Muscle of back (tissue), 11 donors: ENCODE results near the gene ABCB8. TPM values are rescaled to one million over a fixed set of nuclear protein-coding genes. Genes with fewer than 3 reads are reported as not detected.
"Not testable (repeated sequence)": the region's sequence is repeated elsewhere in the genome, so short reads cannot be mapped to it uniquely, and the experiment has no call there.

ENCODE experiments used
- DNase-seq, 3 donors: peaks; one replicate each; pipeline versions ENCODE4 v3.0.0 to v3.0.0-alpha.2; 2013
- polyA plus RNA-seq, 10 donors: library from polyadenylated mRNA; unstranded; fragments of 120-200 nt; gene quantifications; one replicate each; pipeline ENCODE4 v1.2.1, GENCODE V29; 2013; ENCODE audit not compliant: insufficient read length in 10 of 10

The ABCB8 gene
- polyA plus RNA-seq, 10 donors: 12.9 to 34.9 (median 17.6) TPM

DNA sequence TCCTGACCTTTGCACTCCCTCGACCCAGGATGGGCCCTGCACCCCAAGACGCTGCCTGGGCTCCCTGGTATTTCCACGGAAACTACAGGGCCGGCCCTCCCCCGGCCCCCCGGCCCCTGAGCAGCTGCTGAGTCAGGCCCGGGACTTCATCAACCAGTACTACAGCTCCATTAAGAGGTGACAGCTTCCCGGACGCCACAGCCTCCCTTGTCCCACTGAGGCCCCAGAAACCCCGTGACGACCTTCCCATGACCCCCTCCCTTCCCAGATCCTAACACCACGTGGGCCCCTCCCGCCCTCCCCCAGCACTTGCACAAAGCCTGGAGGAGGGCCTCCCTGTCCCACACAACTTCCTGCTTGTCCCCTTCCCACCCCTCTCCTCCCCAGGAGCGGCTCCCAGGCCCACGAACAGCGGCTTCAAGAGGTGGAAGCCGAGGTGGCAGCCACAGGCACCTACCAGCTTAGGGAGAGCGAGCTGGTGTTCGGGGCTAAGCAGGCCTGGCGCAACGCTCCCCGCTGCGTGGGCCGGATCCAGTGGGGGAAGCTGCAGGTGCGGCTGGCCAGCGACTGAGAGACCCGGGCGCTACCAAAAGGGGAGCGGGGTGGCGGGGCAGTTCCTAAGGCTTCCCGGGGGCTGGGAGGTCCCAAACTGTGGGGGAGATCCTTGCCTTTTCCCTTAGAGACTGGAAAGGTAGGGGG, 31.7 kb upstream of the ABCB8 start:
- DNase-seq: peak in 1 of 3 donors; percentile 32

DNA sequence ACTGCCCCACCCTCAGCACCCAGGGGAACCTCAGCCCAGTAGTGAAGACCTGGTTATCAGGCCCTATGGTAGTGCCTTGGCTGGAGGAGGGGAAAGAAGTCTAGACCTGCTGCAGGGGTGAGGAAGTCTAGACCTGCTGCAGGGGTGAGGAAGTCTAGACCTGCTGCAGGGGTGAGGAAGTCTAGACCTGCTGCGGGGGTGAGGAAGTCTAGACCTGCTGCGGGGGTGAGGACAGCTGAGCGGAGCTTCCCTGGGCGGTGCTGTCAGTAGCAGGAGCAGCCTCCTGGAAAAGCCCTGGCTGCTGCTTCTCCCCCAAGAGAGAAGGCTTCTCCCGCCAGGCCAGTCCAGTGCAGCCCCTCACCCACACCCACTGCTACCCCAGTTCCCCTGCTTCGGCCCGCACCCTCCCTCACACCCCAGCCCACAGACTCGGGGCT, 31.2 kb upstream of the ABCB8 start:
- DNase-seq: no peak

DNA sequence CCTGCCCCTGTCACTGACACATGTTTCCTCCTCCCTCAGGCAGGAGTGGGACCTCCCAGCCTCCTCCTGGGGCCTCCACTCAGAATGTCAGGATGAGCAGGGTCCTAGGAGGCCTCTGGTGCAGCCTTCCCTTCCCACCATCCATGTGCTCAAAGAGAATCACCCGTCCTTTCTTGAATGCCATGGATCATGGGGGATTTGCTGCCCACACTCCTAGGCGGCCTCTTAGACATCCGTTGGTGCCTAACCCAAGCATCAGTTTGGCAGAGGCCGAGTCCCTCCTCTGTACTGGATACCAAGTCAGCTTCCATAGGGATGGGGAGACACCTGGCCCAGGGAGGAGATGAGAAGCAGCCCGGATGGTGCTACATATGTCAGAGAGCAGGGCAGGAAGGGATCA, 30.4 kb upstream of the ABCB8 start:
- DNase-seq: no peak

DNA sequence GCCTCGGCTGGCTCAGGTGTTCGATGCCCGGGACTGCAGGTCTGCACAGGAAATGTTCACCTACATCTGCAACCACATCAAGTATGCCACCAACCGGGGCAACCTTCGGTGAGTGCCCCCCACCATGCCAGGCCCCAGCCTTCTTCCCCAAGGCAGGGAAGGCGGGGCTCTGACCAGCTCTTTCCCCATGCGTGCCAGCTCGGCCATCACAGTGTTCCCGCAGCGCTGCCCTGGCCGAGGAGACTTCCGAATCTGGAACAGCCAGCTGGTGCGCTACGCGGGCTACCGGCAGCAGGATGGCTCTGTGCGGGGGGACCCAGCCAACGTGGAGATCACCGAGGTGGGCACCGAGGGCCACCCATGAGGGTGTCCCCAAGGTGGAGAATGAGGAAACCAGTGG, 29.9 kb upstream of the ABCB8 start:
- no peak for DNase-seq

DNA sequence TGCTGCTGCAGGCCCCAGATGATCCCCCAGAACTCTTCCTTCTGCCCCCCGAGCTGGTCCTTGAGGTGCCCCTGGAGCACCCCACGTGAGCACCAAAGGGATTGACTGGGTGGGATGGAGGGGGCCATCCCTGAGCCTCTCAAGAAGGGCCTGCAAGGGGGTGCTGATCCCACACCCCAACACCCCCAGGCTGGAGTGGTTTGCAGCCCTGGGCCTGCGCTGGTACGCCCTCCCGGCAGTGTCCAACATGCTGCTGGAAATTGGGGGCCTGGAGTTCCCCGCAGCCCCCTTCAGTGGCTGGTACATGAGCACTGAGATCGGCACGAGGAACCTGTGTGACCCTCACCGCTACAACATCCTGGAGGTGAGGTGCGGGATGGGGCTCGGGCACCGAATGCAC, 29.2 kb upstream of the ABCB8 start:
- DNase-seq: no peak

DNA sequence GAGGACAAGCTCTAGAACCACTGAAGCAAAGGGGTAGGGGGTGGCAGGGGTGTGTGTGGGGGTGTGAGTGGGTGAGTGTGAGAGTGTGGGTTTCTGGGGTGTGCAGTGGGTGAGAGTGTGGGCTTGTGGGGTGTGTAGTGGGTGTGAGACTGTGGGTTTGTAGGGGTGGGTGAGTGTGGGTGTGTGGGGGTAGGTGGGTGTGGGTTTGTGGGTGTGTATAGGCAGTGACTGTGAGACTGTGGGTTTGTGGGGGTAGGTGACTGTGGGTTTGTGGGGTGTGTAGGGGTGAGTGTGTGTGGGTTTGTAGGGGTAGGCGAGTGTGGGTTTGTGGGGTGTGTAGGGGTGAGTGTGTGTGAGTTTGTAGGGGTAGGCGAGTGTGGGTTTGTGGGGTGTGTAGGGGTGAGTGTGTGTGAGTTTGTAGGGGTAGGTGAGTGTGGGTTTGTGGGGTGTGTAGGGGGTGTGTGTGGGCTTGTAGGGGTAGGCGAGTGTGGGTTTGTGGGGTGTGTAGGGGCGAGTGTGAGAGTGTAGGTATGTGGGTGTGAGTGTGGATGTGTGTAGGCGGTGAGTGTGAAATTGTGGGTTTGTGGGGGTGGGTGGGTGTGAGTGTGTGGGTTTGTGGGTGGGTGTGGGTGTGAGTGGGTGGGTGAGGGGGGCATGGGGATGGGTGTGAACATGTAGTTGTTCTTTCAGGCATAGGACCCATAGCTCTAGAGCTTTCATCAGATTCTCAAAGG, 28.6 kb upstream of the ABCB8 start:
- DNase-seq: no peak

DNA sequence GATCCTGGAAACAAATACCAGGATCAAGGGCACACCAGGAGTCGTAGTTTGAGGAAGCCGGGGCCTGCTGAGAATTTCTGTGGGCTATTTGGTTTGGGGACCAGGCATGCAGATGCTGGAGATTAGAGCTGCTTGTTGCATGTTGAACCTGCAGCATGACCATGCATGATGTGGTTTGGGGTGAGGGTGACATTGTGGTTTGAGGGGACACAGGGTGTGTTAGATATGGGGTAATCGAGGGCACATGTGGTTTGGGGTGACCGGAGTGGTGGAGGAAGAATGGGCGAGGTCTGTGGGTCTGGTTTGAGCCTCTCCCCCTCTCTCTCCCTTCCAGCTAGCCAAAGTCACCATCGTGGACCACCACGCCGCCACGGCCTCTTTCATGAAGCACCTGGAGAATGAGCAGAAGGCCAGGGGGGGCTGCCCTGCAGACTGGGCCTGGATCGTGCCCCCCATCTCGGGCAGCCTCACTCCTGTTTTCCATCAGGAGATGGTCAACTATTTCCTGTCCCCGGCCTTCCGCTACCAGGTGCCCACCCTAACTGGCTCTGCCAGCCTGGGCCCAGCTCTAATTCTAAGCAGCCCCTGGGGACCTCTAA, 27.3 kb upstream of the ABCB8 start:
- DNase-seq: no peak

DNA sequence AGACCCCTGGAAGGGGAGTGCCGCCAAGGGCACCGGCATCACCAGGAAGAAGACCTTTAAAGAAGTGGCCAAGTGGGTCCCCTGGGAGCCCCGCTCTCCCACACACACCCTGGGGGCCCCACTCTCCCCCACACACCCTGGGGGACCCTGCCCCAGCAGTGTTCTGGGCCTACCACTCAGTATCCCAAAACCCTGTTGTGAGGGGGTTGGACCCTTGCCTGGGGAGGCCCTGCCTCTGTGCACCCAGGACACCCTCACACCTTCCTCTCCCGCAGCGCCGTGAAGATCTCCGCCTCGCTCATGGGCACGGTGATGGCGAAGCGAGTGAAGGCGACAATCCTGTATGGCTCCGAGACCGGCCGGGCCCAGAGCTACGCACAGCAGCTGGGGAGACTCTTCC, 26.7 kb upstream of the ABCB8 start:
- no peak for DNase-seq

DNA sequence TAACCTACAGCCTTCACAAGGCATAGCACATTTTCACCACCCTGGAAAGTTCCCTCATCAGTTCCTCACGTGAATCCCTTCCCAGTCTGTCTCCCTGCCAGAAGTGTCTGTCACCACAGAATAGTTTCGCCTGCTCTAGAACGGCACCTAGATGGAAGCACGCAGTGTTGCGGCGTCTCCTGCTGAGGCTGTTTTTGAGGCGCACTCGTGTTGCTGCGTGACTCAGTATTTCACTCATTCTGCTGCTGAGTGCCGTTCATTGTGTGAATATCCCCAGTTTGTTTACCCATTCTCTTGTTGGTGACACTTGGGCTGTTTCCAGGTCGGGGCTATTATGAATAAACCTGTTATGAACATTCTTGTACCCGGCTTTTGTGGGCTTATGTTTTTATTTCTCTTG, 24.7 kb upstream of the ABCB8 start:
- no peak for DNase-seq

DNA sequence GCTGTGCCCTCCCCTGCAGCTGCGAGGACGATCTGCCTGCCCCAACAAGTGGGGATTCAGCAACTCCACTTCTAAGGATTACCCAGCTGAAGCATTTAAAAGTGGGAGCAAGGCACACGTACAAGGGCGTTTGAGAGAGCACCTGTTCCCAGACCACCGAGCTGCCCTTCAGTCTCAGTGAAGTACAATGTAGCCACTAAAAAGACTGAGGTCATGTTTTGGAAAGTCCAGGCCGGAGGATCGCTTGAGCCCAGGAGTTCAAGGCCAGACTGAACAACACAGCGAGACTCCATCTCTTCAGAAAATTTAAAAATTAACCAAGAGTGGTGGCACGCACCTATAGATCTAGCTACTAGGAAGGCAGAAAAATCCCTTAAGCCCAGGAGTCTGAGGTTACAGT, 22.7 kb upstream of the ABCB8 start:
- DNase-seq: no peak

DNA sequence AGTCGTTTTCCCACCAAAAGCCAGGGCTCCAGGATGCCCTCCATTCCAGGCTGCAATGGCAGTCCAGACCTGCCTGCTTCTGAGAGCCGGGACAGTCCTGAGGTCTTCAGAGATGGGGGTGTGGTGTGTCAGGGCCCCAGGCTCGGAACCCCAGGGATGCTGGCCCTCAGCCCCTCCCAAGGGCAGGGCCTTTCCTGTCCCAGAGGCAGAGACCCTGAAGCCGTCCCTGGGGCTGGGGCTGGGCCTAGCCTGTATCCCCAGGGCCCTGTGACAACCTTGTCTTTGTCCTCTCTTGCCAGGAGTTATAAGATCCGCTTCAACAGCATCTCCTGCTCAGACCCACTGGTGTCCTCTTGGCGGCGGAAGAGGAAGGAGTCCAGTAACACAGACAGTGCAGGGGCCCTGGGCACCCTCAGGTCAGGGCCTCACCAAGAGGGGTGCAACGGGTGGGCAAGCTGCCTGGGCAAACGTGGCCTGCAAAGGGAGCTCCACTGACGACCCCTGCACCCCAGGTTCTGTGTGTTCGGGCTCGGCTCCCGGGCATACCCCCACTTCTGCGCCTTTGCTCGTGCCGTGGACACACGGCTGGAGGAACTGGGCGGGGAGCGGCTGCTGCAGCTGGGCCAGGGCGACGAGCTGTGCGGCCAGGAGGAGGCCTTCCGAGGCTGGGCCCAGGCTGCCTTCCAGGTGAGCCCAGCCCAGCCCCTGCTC, 21.5 kb upstream of the ABCB8 start:
- DNase-seq: no peak

DNA sequence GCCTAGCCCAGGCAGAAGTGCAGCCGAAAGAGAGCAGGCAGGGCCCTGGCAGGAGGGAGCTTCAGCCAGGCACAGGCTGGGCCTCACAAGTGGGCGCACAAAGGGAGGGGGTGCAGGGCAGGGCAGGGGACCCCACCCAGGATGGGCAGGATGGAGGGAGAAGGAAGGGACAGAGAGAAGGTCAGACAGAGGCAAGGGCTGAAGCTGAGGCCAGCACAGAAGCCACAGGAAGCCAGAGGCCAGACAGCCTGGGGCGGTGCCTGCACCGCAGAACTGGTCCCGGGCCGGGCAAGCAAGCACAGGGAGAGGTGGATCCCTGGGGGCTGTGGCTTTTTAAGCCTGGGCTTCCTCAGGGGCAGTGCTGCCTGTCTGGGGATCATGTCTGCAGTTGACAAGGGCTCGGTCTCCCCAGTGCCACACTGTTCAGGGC, 20.8 kb upstream of the ABCB8 start:
- DNase-seq: no peak

DNA sequence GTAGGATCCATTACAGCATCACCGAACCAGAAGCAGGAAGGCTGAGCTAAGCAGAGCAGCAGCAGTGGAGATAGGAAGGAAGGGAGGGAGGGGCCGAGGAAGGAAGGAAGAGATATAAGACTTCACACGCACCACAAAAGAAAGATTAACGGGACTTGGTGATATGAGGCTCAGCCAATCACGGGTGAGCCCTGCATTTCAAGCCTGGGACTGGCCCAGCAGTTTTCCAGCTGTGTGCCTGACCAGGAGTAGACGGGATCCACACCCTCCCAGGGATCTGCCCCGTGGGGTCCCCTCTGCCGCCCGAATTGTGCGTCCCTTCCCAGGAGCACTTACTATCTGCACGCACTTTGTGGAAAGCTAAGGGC, 20.1 kb upstream of the ABCB8 start:
- DNase-seq: no peak

DNA sequence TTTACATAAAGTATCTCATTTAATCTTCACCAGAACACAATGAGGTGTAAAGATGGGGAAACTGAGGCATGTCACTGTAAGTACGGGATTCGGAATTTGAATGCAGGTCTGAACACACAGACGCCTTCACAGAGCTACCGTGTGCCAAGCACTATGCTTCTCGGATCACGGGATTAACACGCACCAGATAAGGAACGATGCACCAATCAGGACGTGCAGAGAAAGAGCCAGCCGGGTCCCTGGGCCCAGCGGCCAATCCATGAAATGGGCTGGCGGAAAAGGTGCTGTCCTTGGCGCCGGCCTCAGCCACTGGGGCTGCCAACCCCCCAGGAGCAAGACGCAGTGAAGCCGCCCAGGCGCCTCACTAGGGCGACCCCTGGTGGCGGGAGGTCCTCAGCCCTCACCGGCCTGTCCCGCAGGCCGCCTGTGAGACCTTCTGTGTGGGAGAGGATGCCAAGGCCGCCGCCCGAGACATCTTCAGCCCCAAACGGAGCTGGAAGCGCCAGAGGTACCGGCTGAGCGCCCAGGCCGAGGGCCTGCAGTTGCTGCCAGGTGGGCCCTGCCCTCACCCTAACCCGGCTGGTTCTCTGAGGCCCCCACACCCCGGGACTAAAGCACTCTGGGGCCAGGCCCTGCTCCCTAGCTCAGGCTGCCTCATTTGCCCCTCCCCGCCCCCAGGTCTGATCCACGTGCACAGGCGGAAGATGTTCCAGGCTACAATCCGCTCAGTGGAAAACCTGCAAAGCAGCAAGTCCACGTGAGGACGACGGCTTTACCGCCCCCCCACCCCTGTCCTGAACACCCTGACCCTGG, 19.5 kb upstream of the ABCB8 start:
- DNase-seq: peak in 2 of 3 donors; percentile 54 to 73

DNA sequence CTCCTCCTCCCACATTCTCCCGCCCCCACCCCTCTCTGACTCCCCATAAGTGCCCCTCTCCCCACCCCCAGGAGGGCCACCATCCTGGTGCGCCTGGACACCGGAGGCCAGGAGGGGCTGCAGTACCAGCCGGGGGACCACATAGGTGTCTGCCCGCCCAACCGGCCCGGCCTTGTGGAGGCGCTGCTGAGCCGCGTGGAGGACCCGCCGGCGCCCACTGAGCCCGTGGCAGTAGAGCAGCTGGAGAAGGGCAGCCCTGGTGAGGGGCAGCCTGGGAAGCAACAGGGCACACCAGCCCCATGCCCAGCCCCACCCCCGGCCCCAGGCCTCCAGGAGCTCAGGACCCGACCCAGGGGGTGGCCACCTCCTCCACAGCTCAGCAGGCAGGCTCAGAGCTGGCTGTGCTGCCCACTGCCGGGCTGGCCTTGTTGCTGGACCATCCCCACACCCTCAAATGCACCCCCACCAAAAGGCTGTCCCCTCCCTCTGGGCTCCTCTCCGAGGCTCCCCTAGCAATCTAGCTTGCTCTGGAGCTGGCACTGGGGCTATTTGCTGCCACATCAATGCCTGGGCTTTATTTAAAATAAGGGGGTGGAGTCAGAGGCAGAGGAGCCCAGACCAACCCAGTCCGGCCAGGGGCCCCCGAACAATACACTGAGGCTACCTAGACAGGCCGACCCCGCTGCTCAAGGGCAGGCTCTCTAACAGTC, 18.8 kb upstream of the ABCB8 start:
- DNase-seq: no peak

DNA sequence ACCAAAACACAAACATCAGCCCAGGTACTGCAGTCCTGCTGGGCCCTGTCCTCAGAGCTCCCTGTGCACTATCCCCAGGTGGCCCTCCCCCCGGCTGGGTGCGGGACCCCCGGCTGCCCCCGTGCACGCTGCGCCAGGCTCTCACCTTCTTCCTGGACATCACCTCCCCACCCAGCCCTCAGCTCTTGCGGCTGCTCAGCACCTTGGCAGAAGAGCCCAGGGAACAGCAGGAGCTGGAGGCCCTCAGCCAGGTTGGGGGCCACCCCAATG, 18.3 kb upstream of the ABCB8 start:
- DNase-seq: no peak

DNA sequence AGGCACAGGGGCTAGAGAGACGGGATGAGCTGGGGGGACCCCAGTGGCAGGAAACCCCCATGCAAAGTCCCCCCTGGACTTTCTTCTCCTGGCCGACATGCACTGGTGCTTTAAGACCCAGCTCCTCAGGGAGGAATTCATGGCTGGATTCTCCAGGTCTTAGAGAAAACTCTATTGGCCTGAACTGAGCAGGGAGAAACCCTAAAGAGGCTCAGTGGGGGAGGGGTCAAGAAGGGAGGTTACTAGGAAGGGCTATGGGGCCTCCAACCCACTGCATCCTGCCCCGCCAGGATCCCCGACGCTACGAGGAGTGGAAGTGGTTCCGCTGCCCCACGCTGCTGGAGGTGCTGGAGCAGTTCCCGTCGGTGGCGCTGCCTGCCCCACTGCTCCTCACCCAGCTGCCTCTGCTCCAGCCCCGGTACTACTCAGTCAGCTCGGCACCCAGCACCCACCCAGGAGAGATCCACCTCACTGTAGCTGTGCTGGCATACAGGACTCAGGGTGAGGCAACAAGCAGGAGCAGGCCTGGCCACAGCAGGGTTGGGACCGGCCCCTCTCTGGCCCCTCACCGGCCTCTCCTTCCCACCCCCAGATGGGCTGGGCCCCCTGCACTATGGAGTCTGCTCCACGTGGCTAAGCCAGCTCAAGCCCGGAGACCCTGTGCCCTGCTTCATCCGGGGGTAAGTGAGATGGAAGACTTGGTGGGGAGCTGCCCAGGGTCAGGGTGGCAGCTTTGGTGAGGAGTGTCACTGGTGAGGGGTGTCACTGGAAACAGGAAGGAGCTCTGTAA, 17.7 kb upstream of the ABCB8 start:
- peak in 1 of 3 donors; percentile 55 for DNase-seq

DNA sequence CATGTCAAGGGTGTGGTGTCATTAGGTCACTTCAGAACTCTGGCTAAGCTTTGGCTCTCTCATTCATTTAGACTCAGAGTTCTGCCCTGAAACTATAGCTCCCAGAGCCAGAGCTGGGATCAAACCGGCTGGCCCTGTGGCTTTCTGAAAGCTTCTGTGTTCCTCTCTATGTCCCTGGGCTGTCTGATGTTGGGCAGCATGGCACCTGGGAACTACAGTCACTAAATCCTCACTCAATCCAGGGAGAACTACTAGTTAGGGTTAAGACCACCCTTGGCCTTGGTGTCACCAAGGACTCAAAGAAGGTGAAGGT, 17.2 kb upstream of the ABCB8 start:
- DNase-seq: no peak

DNA sequence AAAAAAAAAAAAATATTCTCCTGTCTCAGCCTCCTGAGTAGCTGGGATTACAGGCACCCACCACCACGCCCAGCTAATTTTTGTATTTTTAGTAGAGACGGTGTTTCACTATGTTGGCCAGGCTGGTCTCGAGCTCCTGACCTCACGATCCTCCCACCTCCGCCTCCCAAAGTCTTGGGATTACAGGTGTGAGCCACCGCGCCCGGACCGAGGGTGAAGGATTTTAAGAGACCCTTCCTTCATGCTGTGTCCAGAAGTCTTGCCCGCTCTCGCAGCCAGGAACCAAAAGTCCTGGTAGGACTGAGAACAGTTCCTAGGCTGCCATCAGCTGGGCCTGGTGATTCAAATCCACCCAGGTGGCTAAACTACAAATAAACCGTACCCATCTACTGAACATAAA, 16.6 kb upstream of the ABCB8 start:
- not testable (repeated sequence) for DNase-seq

DNA sequence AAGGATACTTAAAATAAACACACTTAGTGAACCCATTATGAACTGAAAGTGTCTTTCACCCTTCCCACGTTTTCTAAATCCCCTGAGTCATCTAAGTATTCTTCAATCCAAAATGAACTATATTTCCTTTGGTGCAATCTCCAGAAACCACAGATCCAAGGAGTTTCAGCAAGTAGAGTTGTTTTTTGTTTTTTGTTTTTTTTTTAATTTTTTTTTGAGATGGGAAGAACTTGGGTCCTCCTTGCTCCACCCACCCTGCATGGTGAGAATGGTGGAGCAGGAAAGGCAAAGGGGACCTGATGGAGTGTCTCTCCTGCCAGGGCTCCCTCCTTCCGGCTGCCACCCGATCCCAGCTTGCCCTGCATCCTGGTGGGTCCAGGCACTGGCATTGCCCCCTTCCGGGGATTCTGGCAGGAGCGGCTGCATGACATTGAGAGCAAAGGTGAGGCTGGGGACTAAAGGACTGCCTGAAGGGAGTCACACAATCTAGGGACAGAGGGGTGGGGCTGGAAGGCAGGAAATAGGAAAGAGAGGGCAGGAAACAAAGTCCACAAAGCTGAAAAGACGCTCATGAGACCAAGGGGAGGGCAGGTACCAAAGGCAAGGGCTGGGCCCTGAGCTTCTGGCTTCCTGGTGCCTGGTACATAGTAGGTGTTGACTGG, 16.1 kb upstream of the ABCB8 start:
- no peak for DNase-seq
